Activated CD4-positive, alpha-beta T cell treated with anti-CD3 and anti-CD28 coated beads for 36 hours (primary cell): ENCODE results near the gene CCR6. TPM values are rescaled to one million over a fixed set of nuclear protein-coding genes. Genes with fewer than 3 reads are reported as not detected.
A peak's percentile ranks its signal among the peaks of the same experiment; 100 is the strongest.

ENCODE experiments used
- ATAC-seq: fragments of 200-7000 bp; cut with Tn5 transposase; one replicate; pipeline ENCODE4 v1.10.0; 2021; ENCODE audit warnings: mild to moderate bottlenecking, moderate library complexity
- CTCF ChIA-PET: fragments of 350-600 bp; sonication (Branson Sonifier 250); formaldehyde crosslinking; loops from one replicate; lab custom pipeline; 2021; ENCODE audit warnings: antibody characterized with exemption; lab: Charles Lee
- POLR2A ChIA-PET: fragments of 350-600 bp; sonication (Branson Sonifier 250); formaldehyde crosslinking; loops from one replicate; lab custom pipeline; 2021; ENCODE audit warnings: antibody characterized with exemption, inconsistent platforms; lab: Charles Lee
- DNase-seq: peaks from one replicate; pipeline ENCODE4 v3.0.0-alpha.2; 2020
- H3K27ac Mint-ChIP-seq: one replicate; pipeline ENCODE4 v1.8.0; 2021; ENCODE audit warnings: mixed read lengths
- H3K27me3 Mint-ChIP-seq: one replicate; pipeline ENCODE4 v1.8.0; 2021; ENCODE audit warnings: mixed read lengths
- H3K36me3 Mint-ChIP-seq: one replicate; pipeline ENCODE4 v1.8.0; 2021; ENCODE audit warnings: low read depth, mixed read lengths
- H3K4me1 Mint-ChIP-seq: one replicate; pipeline ENCODE4 v1.8.0; 2021; ENCODE audit warnings: mixed read lengths
- H3K4me3 Mint-ChIP-seq: one replicate; pipeline ENCODE4 v1.8.0; 2021; ENCODE audit warnings: mild to moderate bottlenecking, moderate library complexity, mixed read lengths
- H3K9me3 Mint-ChIP-seq: one replicate; pipeline ENCODE4 v1.8.0; 2021; ENCODE audit warnings: low read depth, mixed read lengths
- intact Hi-C, 2 experiments: fragments of 100-400 bp; cut with DNase I in 1 of 2; cut with micrococcal nuclease in 1 of 2; formaldehyde crosslinking; loops; one replicate each; pipeline versions ENCODE4 v1.14.2 to v1.15.1; 2022 to 2024; cut with DNase I, micrococcal nuclease
- total RNA-seq, 2 experiments: library from RNA; stranded (reverse); gene quantifications; one replicate each; pipeline ENCODE4 v1.2.3, GENCODE V29; 2021

The CCR6 gene
- total RNA-seq, 2 experiments from 2014 or later = 3.4 to 4.0 TPM

- peaks cover 3% of the 10 kb centered on the region for H3K27me3 Mint-ChIP-seq
- ChIA-PET CTCF (interaction anchor here (0.6 to 5.4 kb wide), 12 partner anchors 10 to 372 kb away, joined by 3 to 38 read pairs (median 3); no protein-coding TSS in a partner anchor), POLR2A (no interaction called here)
- no peak overlapping the region for H3K27ac Mint-ChIP-seq
- no peak overlapping the region for H3K4me3 Mint-ChIP-seq
- DNase-seq (no peak), ATAC-seq (no peak)
- intact Hi-C loops = loop anchor here (1.0 to 5.0 kb wide), 6 partner anchors 95 to 367 kb away; partner anchors contain the start of gene CEP43 (in 1 of the 2)
- no peaks in the 10 kb centered on the region for H3K36me3 Mint-ChIP-seq
- no peaks in the 10 kb centered on the region for H3K9me3 Mint-ChIP-seq
- peaks cover 16% of the 10 kb centered on the region for H3K4me1 Mint-ChIP-seq
Observed at GRCh38 chr6:167142433-167142761, 19.5 kb downstream of the CCR6 start.

- intact Hi-C loops = loop anchor here in 1 of 2 experiments (5.0 kb wide), 2 partner anchors 96 to 191 kb away; no protein-coding TSS in a partner anchor
Observed at GRCh38 chr6:167143041-167143440, 20.1 kb downstream of the CCR6 start.

GRCh38 chr6:167145461-167145860 lies 22.6 kb downstream of the CCR6 start:
- intact Hi-C loops = no loop called here
- Mint-ChIP-seq H3K36me3 (no peaks in the 10 kb centered on the region), H3K4me1 (peaks cover 13% of the 10 kb centered on the region), H3K27me3 (peaks cover 3% of the 10 kb centered on the region), H3K4me3 (no peak overlapping the region), H3K9me3 (no peaks in the 10 kb centered on the region), H3K27ac (no peak overlapping the region)
- ChIA-PET CTCF (interaction anchor here (0.7 kb wide), 1 partner anchor 41 kb away, joined by 3 read pairs; no protein-coding TSS in a partner anchor), POLR2A (no interaction called here)
- no peak for DNase-seq
- ATAC-seq = no peak

More at GRCh38 chr6:167143041-167143440, 20.1 kb downstream of the CCR6 start:
- ATAC-seq (no peak), DNase-seq (no peak)
- Mint-ChIP-seq H3K4me3 (no peak overlapping the region), H3K27me3 (peaks cover 3% of the 10 kb centered on the region), H3K4me1 (peaks cover 18% of the 10 kb centered on the region), H3K9me3 (no peaks in the 10 kb centered on the region), H3K27ac (no peak overlapping the region), H3K36me3 (no peaks in the 10 kb centered on the region)
- POLR2A ChIA-PET = no interaction called here
- CTCF ChIA-PET = interaction anchor here (1.2 to 5.4 kb wide), 3 partner anchors 21 to 368 kb away, joined by 3 to 38 read pairs (median 3); no protein-coding TSS in a partner anchor

- H3K9me3 Mint-ChIP-seq = no peaks in the 10 kb centered on the region
- ChIA-PET POLR2A (no interaction called here), CTCF (no interaction called here)
- no peak overlapping the region for H3K27ac Mint-ChIP-seq
- intact Hi-C loops = no loop called here
- no peaks in the 10 kb centered on the region for H3K36me3 Mint-ChIP-seq
- DNase-seq (no peak), ATAC-seq (no peak)
- H3K4me1 Mint-ChIP-seq = peaks cover 20% of the 10 kb centered on the region
- peak overlapping the region; percentile 30 for H3K4me3 Mint-ChIP-seq
- H3K27me3 Mint-ChIP-seq = peaks cover 3% of the 10 kb centered on the region
Observed at GRCh38 chr6:167146135-167146534, 23.2 kb downstream of the CCR6 start.

GRCh38 chr6:167146977-167147376 lies 24.1 kb downstream of the CCR6 start:
- H3K27ac Mint-ChIP-seq = no peak overlapping the region
- no peaks in the 10 kb centered on the region for H3K36me3 Mint-ChIP-seq
- intact Hi-C loops = no loop called here
- CTCF ChIA-PET = interaction anchor here (1.0 to 1.1 kb wide), 2 partner anchors 8 to 372 kb away, joined by 3 to 4 read pairs; no protein-coding TSS in a partner anchor
- H3K4me3 Mint-ChIP-seq = peak overlapping the region; percentile 30
- H3K4me1 Mint-ChIP-seq = peaks cover 23% of the 10 kb centered on the region
- no peak for ATAC-seq
- H3K27me3 Mint-ChIP-seq = peaks cover 3% of the 10 kb centered on the region
- POLR2A ChIA-PET = no interaction called here
- no peaks in the 10 kb centered on the region for H3K9me3 Mint-ChIP-seq
- no peak for DNase-seq

GRCh38 chr6:167148021-167148420 lies 25.1 kb downstream of the CCR6 start:
- ATAC-seq = no peak
- POLR2A ChIA-PET = interaction anchor here (0.6 kb wide), 1 partner anchor 196 kb away, joined by 3 read pairs; no protein-coding TSS in a partner anchor
- CTCF ChIA-PET = interaction anchor here (0.6 to 1.0 kb wide), 4 partner anchors 9 to 843 kb away, joined by 3 read pairs; no protein-coding TSS in a partner anchor

GRCh38 chr6:167148997-167149396 lies 26.1 kb downstream of the CCR6 start:
- no peak overlapping the region for H3K27ac Mint-ChIP-seq
- ATAC-seq (no peak), DNase-seq (no peak)
- H3K4me1 Mint-ChIP-seq = peaks cover 33% of the 10 kb centered on the region
- POLR2A ChIA-PET = no interaction called here
- H3K9me3 Mint-ChIP-seq = no peaks in the 10 kb centered on the region
- CTCF ChIA-PET = interaction anchor here (0.7 kb wide), 1 partner anchor 1404 kb away, joined by 4 read pairs; no protein-coding TSS in a partner anchor
- H3K27me3 Mint-ChIP-seq = peaks cover 6% of the 10 kb centered on the region
- intact Hi-C loops = no loop called here
- H3K36me3 Mint-ChIP-seq = no peaks in the 10 kb centered on the region
- no peak overlapping the region for H3K4me3 Mint-ChIP-seq

More at GRCh38 chr6:167148021-167148420, 25.1 kb downstream of the CCR6 start:
- no peaks in the 10 kb centered on the region for H3K36me3 Mint-ChIP-seq
- no peak overlapping the region for H3K27ac Mint-ChIP-seq
- no peak for DNase-seq
- H3K9me3 Mint-ChIP-seq = no peaks in the 10 kb centered on the region
- H3K4me1 Mint-ChIP-seq = peaks cover 26% of the 10 kb centered on the region
- no peak overlapping the region for H3K4me3 Mint-ChIP-seq
- H3K27me3 Mint-ChIP-seq = peaks cover 6% of the 10 kb centered on the region
- intact Hi-C loops = no loop called here

- H3K36me3 Mint-ChIP-seq = no peaks in the 10 kb centered on the region
- no peak overlapping the region for H3K4me3 Mint-ChIP-seq
- peaks cover 8% of the 10 kb centered on the region for H3K27me3 Mint-ChIP-seq
- peaks cover 33% of the 10 kb centered on the region for H3K4me1 Mint-ChIP-seq
- no peaks in the 10 kb centered on the region for H3K9me3 Mint-ChIP-seq
- POLR2A ChIA-PET = no interaction called here
- ATAC-seq (peak; percentile 82), DNase-seq (peak; percentile 47)
- CTCF ChIA-PET = interaction anchor here (1.3 to 1.6 kb wide), 2 partner anchors 10 to 200 kb away, joined by 3 to 5 read pairs; no protein-coding TSS in a partner anchor
- intact Hi-C loops = loop anchor here in 1 of 2 experiments (1.0 kb wide), 1 partner anchor 104 kb away; no protein-coding TSS in a partner anchor
- H3K27ac Mint-ChIP-seq = no peak overlapping the region
Observed at GRCh38 chr6:167150941-167151549, 28.1 kb downstream of the CCR6 start.

- Mint-ChIP-seq H3K9me3 (no peaks in the 10 kb centered on the region), H3K36me3 (no peaks in the 10 kb centered on the region), H3K27me3 (peaks cover 6% of the 10 kb centered on the region), H3K4me3 (no peak overlapping the region), H3K27ac (no peak overlapping the region), H3K4me1 (peaks cover 30% of the 10 kb centered on the region)
- DNase-seq (no peak), ATAC-seq (no peak)
- POLR2A ChIA-PET = interaction anchor here (0.8 kb wide), 1 partner anchor 14 kb away, joined by 3 read pairs; no protein-coding TSS in a partner anchor
- intact Hi-C loops = loop anchor here in 1 of 2 experiments (1.0 kb wide), 1 partner anchor 104 kb away; no protein-coding TSS in a partner anchor
- CTCF ChIA-PET = interaction anchor here (0.5 to 1.6 kb wide), 6 partner anchors 10 to 352 kb away, joined by 3 to 5 read pairs (median 3); no protein-coding TSS in a partner anchor
Observed at GRCh38 chr6:167151648-167152047, 28.8 kb downstream of the CCR6 start.

GRCh38 chr6:167152862-167153261 lies 30.0 kb downstream of the CCR6 start:
- POLR2A ChIA-PET = no interaction called here
- Mint-ChIP-seq H3K27me3 (peaks cover 5% of the 10 kb centered on the region), H3K9me3 (no peaks in the 10 kb centered on the region), H3K4me3 (no peak overlapping the region), H3K27ac (no peak overlapping the region), H3K4me1 (peaks cover 29% of the 10 kb centered on the region), H3K36me3 (no peaks in the 10 kb centered on the region)
- CTCF ChIA-PET = interaction anchor here (1.0 to 1.3 kb wide), 2 partner anchors 218 to 421 kb away, joined by 3 read pairs; no protein-coding TSS in a partner anchor
- peak; percentile 17 for ATAC-seq
- peak; percentile 42 for DNase-seq
- intact Hi-C loops = no loop called here

- H3K27ac Mint-ChIP-seq = no peak overlapping the region
- POLR2A ChIA-PET = no interaction called here
- H3K27me3 Mint-ChIP-seq = peaks cover 5% of the 10 kb centered on the region
- CTCF ChIA-PET = no interaction called here
- H3K36me3 Mint-ChIP-seq = no peaks in the 10 kb centered on the region
- no peak for ATAC-seq
- no peaks in the 10 kb centered on the region for H3K9me3 Mint-ChIP-seq
- peak; percentile 20 for DNase-seq
- peaks cover 27% of the 10 kb centered on the region for H3K4me1 Mint-ChIP-seq
- intact Hi-C loops = no loop called here
- H3K4me3 Mint-ChIP-seq = no peak overlapping the region
Observed at GRCh38 chr6:167153521-167153959, 30.6 kb downstream of the CCR6 start.
